ENCODE measurements around the gene OCA2.
"Not testable (repeated sequence)": the region's sequence is repeated elsewhere in the genome, so short reads cannot be mapped to it uniquely, and the experiment has no call there.

OCA2 gene

DNA sequence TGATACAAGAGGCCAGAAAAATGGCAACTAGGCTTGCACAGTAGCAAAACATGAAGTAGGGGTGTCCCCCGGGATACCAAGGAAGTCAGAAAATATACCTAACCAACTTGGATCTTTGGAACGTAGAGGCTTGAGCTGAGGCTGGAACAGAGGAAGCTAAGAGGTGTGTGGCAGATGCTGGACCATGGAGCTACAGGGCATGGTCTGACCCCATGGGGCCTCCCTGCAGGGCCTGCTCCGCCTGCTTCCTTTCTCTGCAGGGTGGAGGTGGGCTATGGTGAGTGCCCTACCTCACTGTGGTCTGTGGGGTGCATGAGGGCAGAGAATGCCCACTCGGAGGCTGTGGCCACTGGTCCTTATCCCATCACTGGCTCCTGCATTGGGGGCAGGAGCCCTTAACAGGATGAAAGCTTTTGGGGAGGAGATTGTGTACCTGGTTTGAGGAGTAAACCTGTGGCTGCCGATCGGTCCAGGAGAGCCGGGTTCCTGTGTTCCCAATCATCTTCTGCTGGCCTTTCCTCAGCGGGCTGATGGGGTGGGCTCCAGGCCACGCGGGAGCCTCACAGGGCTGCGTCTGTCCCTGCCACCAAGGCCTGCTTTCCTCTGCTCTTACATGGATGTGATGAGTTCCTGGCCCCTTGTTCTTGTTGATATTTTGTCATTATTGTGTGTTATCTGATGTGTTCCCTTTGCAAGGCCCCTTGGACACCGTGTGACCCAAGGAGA lies 96.8 kb downstream of the OCA2 start:
- no peak for DNase-seq (ENCODE audit: low read depth)

DNA sequence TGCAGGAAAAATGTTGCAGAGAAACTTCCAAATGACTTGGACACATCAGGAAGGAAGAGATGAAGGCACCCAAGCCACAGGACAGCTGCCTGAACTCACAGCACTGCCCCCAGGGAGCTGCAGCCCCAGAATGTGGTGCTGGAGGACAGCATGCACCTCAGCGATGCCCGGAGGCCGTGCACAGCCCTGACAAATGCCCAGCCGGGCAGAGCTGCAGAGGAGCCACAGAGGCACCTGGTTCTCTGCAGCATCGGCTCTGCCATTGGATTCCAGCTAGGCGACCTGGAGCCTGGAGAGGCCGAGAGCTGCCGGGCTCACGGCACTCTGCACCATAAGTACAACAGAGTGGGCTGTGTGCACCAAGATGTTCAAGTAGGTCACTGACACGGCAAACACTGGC lies 97.5 kb downstream of the OCA2 start:
- DNase-seq (ENCODE audit: low read depth): no peak

DNA sequence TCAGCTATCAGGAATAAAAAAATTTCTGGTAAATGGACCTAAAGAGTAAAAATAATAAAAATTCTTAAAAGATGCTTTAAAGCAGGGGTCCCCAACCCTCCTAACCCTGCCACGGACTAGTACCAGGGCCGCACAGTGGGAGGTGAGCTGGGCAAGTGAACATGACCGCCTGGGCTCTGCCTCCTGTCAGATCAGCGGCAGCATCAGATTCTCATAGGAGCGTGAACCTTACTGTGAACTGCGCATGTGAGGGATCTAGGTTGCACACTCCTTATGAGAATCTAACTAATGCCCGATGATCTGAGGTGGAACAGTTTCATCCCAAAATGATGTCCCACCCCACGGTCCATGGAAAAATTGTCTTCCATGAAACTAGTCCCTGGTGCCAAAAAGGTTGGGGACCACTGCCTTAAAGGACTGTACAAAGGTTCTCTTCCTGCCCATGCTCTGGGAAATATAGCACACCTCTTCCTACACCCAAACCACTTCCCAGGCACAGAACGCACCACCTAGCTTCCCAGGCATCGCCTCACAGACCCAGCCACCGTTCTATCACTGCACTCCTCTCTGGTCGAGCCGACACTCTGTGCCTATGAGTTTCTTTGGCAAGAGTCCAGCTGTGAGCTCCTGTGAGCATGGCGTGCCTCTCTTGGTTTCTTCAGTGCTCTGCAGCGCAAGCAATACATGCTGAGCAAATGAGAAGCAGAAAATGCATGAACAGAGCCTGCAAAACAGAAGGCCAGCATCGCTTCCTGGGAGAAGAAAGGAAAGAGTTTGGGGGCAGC lies 104.9 kb downstream of the OCA2 start:
- DNase-seq (ENCODE audit: low read depth): no peak

DNA sequence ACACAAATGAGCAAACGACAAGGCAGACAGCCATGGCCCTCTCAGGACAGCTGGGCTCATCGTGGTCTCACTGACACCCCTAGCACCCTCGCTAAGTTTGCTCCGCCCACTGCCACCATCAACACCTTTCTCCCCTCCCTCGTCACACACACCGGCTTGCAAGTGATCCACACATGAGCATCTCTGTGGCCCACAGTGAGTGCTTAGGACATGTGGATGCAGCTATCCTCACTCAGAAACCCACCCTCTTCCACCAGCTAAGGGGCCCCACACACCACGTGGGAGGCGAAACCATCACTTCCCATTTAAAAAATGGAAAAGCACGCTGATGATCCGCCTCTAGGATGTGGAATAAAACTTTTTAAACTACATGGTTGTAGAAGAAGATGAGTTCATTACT lies 105.6 kb downstream of the OCA2 start:
- DNase-seq (ENCODE audit: low read depth): no peak

DNA sequence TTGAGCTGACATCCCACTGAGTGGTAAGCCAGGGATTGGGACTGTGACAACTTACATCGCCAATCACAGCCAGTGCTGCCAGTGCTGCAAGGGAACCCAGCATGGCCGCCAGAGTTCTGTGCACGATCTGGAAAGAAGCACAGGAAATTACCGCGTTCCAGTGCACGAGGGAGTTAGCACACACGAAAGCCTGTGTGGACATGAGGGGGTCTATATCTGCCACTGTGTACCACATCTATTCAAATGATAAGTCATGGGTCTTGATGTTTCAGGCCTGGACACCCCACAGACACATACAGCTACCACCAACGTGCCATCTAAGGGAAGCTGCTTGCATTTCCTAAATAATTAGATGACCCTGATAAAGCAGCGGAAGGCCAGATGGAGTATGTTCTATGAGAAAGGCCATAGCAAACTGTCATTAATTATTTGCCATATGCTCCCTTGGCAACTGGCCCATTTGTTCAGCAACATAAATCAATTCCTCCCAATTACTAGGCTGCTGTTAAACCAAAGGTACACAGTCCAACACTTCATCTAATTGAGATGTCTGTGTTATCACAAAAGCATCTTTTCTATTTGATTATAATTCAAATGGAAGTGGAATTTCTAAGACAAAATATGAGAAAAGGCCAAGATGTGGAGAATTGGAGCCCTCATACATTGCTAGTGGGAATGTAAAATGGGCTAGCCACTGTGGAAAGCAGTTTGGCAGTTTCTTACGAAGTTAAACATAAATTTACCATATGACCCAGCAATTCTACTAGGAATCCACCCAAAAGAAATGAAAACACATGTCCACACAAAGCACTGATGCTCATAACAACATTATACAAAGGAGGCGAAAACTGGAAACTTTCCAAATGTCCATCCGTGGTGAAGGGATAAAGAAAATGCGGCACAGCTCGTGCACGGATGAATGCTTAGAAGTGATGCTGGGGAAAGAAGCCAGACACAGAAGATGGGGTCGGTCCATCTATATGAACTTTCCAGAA lies 108.3 kb downstream of the OCA2 start:
- DNase-seq (ENCODE audit: low read depth): no peak

DNA sequence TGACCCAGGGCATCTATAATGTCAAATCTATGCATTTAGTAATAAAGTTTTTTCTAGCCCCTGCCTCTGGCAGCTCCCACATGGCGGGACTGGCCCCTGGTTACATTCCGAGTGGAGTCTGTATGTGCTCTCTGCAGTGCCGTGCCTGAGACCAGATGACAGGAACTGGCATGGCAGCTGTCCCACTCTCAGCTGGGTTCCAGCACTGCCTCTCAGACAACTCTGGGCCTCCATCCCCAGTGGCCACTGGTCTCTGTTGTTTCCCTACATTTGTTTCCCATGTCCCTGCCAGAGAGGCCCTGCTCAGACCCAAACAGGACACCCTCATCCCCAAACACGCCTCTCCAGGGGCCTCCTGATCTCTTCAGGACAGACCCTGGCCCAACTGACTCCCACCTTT lies 109.3 kb downstream of the OCA2 start:
- DNase-seq (ENCODE audit: low read depth): no peak

DNA sequence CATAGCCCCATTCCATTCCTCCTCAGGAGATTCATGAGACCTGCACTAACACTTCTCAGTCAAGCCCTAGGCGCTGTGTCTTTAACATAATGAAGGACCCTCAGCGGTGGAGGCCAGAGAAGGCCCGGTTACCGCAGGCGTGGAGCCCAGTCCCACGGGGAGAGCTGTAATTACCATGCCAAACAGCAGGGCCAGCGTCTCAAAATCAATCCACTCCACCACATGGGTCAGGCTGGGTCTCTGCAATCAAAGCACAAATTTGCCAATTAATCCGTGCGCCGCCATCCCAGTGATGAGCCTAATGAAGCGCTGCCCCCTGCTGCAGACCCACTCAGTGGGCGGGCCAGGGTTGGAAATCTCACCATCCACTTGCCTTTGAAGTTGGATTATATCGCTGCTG lies 109.7 kb downstream of the OCA2 start:
- DNase-seq (ENCODE audit: low read depth): no peak

DNA sequence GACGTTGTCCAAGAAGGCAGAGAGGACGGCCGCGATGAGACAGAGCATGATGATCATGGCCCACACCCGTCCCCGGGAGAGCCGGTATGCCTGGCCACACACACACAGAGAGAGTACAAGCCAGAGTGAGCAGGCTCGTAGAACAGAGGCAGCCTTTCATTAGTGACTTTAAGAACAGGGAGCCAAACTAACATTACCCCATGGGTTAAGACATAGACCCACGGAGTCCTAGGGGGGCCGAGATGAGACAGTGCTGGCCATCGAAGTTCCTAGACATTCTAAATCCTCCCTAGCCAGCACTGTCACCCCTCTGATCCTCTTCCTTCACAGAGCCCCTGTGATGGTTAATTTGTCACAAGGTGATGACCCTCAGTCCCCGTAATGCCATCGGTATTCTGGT lies 114.0 kb downstream of the OCA2 start:
- DNase-seq (ENCODE audit: low read depth): no peak

DNA sequence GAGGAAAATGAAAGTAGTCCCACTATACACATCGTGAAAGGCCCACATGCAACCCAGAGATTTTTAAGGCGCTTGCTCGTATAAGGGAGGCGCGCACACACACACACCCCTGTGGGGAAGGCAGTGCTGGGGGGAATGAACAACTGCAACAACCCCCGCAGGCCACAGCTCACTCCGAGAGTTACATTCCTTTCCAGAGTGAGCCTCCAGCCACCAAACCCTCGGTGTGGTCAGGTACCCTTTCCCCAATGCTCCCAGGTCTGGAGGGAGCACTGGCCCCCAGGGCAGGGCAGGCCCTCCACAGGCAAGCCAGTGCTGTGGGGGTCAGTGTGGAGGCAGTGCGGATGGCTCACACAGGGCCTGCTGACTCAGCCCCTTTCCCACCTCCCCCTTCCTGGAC lies 115.6 kb downstream of the OCA2 start:
- DNase-seq (ENCODE audit: low read depth): no peak

DNA sequence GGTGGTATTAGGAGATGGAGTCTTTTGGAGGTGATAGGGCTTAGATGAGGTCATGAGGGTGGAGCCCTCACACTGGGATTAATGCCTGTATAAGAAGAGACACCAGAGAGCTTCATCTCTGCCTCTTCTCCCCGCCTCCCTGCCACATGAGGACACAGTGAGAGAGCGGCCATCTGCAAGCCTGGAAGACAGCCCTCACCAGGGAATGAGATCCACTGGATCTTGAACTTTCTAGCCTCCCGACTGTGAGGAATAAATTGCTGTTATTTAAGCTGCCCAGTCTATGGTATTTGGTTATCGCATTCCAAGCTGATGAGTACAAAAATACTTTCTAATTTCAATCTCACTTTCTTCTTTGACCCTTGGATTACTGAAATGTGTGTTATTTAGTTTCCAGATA lies 121.4 kb downstream of the OCA2 start:
- no peak for DNase-seq (ENCODE audit: low read depth)

DNA sequence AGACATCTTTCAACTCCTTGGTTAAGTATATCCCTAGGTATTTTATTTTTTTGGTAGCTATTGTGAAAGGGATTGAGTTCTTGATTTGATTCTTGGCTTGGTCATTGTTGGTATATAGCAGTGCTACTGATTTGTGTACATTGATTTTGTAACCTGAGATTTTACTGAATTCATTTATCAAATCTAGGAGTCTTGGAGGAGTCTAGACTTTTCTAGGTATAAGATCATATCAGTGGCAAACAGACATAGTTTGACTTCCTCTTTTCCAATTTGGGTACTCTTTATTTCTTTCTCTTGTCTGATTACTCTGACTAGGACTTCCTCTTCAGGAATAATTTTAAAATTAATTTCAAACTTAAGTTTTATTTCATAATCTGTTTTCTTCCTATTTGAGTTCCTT lies 125.2 kb downstream of the OCA2 start:
- DNase-seq (ENCODE audit: low read depth): no peak

DNA sequence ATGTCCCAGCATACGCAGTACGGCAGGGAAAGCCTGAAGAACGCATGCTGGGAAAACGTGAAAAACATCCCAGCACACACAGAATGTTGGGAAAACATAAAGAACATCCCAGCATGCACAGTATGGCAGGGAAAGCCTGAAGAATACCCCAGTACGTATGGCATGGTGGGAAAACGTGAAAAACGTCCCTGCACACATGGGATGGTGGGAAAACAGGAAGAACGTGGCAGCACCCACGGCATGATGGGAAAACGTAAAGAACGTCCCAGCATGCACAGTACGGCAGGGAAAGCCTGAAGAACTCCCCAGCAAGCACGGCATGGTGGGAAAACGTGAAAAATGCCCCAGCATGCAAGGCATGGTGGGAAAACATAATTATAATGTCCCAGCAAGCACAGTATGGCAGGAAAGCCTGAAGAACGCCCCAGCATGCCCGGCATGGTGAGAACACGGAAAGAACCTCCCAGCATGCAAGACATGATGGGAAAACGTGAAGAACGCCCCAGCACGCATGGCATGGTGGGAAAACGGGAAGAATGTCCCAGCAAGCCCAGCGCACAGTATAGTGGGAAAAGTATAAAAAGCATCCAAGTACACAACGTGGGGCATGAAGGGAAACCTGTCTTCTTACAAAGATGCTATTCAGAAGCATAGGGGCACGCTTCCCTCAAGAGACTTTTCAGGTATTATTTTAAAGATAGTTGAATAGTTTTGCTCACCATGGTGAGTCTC lies 128.3 kb downstream of the OCA2 start:
- DNase-seq (ENCODE audit: low read depth): no peak

DNA sequence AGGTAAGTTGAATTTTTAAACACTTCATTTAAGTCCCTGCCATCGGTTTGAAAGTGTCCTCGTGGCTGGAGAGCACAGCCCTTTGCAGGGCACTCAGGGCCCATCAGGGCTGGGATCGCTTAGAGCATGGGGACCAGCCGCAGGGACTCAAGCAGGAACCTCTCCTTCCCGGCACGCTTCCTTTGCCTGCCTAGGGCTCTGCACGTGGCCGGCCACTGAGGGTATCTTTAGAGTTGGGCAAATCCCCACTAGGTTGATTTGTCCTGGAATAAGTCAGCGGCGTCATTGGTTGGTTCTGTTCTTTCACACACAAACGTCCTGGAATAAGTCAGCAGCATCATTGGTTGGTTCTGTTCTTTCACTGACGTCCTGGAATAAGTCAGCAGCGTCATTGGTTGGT lies 131.6 kb downstream of the OCA2 start:
- no peak for DNase-seq (ENCODE audit: low read depth)

DNA sequence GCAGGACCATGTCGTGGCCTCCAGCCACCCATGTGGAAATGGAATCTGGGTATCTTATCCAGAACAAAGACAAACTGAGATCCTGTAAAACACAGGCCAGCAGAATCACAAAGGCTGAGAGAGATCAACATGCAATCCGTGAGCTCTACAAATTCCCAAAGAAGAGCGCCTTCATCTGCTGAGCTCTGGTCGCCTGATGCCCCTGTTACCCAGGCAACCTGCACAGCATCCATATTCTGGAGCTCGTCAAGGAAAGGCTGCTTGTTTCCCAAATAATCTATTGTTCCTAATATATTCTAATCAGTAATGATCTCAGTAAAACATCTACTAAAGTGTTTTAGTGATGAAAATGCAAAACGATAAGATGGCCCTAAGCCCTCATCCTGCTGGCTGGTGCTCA lies 133.6 kb downstream of the OCA2 start:
- DNase-seq (ENCODE audit: low read depth): no peak

DNA sequence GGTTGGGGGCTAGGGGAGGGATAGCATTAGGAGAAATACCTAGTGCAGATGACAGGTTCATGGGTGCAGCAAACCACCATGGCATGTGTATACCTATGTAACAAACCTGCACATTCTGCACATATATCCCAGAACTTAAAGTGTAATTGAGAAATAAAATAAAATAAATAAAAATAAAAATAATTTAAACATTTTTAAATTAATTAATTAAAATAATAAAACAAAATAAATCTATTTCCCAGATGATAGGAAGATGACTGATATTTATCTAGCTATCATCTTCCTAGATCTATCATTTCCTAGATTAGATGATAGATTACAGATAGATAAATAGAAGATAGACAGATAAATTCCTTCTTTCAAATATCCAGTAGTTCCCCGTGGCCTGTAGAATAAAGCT lies 137.3 kb downstream of the OCA2 start:
- no peak for DNase-seq (ENCODE audit: low read depth)

DNA sequence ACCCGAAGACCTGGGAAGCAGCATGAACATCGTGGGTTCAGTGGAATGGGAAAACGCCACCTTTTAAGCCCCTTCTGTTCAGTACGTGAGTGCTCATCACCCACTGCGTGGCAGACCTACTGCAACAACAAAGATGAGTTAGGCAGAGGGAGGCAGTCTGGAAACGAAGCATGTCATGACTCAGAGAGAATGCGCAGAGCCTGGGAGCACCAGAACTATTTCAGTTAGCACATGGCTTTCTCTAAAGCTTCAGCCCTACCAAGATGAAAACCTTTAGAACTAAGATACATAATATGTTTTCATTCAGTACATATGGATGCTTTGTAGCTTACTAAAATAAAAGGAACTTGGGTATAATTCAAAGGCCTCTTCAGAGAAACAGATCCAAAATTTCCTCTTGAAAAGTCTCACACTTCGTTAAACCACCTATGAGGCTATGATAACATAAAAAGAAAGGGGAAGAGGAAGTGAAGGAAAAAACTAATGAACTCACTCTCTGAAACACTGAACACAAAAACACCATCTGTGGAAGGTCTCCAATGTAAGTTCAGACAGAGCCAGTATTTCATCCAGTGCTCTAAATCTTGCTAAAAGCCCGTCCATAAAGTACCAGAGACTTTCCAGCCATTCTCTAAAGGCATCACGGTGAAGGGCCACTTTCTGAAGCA lies 140.1 kb downstream of the OCA2 start:
- DNase-seq (ENCODE audit: low read depth): no peak

DNA sequence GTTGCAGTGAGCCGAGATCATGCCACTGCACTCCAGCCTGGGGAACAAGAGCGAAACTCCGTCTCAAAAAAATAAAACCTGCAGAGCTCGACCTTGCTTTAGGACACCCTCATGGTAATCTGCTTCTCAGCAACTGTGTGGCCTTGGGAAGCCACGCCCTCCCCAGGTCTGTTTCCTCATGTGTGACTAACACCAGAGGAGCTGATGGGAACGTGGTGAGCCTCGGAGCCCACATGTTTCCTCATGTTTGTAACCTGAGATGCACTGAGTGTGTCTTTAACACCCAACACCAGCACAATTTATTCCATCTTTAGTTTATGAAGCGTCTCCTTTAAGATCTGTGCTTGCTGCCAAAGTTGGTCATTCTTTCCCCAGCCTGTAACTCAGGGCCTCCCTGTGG lies 142.8 kb downstream of the OCA2 start:
- no peak for DNase-seq (ENCODE audit: low read depth)

DNA sequence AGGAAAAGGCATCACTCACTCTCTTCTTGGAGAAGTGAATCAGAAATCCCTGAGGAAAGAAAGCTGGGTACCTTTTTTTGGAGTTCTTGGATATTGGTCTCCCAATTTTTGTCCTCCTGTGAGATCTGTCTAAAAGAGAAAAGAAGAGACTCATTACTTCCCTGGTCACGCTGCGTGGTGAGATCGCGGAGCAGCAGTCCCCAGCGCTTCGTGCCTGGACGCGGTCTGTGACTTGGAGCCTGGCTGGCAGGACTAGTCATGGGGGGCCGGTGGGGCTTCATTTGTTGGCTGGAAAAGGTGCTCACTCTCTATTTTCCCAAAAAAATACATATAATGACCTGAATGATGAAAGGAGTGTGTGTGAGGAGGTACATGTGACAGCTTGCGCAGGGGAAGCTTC lies 144.0 kb downstream of the OCA2 start:
- DNase-seq (ENCODE audit: low read depth): no peak

DNA sequence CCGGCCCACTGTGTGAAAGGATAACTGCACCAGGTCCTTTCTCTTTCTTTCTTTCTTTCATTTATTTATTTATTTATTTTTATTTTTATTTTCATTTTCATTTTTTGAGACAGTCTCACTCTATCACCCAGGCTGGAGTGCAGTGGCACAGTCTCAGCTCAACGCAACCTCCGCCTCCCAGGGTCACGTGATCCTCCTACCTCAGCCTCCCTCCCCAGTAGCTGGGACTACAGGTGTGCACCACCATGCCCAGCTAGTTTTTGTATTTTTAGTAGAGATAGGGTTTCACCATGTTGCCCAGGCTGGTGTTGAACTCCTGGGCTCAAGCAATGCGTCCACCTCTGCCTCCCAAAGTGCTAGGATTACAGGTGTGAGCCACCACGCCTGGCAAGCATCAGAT lies 146.5 kb downstream of the OCA2 start:
- DNase-seq (ENCODE audit: low read depth): not testable (repeated sequence)

DNA sequence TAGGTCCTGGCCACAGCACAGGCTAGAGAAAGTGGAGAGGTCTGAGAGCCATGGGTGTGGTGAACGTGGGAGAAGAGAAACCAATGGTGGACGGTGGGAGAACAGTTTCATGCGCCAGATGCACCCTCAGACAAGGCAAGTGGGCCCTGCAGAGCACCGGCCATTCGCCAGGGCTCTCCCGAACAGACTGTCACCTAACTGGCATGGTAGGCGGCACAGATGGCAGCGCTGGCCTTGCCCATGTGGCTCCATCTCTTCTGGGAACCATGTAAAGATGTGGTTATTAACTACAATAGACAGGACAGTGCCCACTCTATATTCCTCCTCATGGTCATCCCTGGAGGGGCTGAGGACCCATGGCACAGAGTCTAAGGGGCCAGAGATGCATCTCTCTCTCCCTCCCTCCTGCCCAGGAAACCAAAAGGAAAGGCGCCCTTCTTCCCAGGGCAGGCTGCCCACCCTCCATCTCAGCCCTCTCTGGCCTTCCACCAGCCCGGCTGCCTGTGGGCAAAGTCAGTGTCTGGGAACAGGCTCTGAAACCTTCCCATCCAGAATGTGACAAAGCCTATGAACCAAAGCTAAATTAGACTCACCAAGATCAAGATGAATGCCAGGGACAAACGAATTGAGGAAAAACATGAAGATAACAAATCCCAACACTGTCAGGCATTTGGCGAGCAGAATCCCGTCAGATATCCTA lies 147.8 kb downstream of the OCA2 start:
- DNase-seq (ENCODE audit: low read depth): no peak

DNA sequence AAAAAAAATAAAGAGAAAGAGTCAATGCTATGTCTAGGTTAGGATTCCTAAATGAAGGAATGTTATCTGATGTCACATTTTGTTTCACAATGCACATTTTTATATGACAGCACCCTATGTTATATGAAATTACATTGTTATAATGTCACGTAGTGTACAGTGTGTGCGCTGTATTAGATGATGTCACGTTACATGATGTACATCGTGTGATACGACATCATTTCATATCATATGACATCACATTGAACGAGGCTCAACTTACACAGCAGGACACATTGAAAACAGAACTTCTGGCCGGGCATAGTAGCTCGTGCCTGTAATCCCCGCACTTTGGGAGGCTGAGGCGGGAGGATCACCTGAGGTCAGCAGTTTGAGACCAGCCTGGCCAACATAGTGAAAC lies 150.0 kb downstream of the OCA2 start:
- no peak for DNase-seq (ENCODE audit: low read depth)
